Stimulated activated CD4-positive, alpha-beta T cell treated with anti-CD3 and anti-CD28 coated beads, Interleukin-15, amount 100 ng/mL, for 48 hours (primary cell): Measurements from ENCODE around the gene ZSWIM3.

ENCODE experiments used
- DNase-seq, 2 donors: peaks; one replicate each; pipeline ENCODE4 v3.0.0-alpha.2; 2020; ENCODE audit warnings: low read depth in 2 of 2

Gene ZSWIM3

GRCh38 chr20:45909336-45909808, 52.0 kb downstream of the ZSWIM3 start:
- DNase-seq, result no peak

- no peak for DNase-seq
These were observed 52.6 kb downstream of the ZSWIM3 start for GRCh38 chr20:45909817-45910669.

GRCh38 chr20:45910670-45911485, 53.5 kb downstream of the ZSWIM3 start:
- DNase-seq, result peak; percentile 93 to 97

- no peak for DNase-seq
These were observed 54.3 kb downstream of the ZSWIM3 start, which contains the start of gene PLTP for GRCh38 chr20:45911486-45912343. PLTP (minus strand) TSS chr20:45912155; CDS start chr20:45911452, 703 bp downstream.

GRCh38 chr20:45912344-45912682, 54.9 kb downstream of the ZSWIM3 start:
- DNase-seq, result no peak

- DNase-seq, result no peak
These were observed 55.7 kb downstream of the ZSWIM3 start for GRCh38 chr20:45913116-45913515.

GRCh38 chr20:45917790-45918141, 60.4 kb downstream of the ZSWIM3 start:
- DNase-seq, result no peak

- DNase-seq, result no peak
These were observed 60.8 kb downstream of the ZSWIM3 start for GRCh38 chr20:45918182-45918737.

- no peak for DNase-seq
These were observed 61.5 kb downstream of the ZSWIM3 start for GRCh38 chr20:45918779-45919537.

- DNase-seq, result no peak
These were observed 62.4 kb downstream of the ZSWIM3 start for GRCh38 chr20:45919542-45920399.

GRCh38 chr20:45920462-45921336, 63.3 kb downstream of the ZSWIM3 start:
- DNase-seq, result no peak

- DNase-seq, result no peak
These were observed 64.1 kb downstream of the ZSWIM3 start for GRCh38 chr20:45921337-45922189.

- no peak for DNase-seq
These were observed 67.2 kb downstream of the ZSWIM3 start for GRCh38 chr20:45924391-45925261.

- no peak for DNase-seq
These were observed 68.5 kb downstream of the ZSWIM3 start for GRCh38 chr20:45925821-45926506.

- DNase-seq, result no peak
These were observed 69.3 kb downstream of the ZSWIM3 start for GRCh38 chr20:45926731-45927070.
